GM12872 (cell line): ENCODE measurements around the gene CCL18.

Experiments used
- TF ChIP-seq, protein P1 (sequence below): IDR thresholded peaks from 3 replicates; pipeline ENCODE4 v1.5.1; 2011; ENCODE audit warnings: low read depth, mild to moderate bottlenecking, low read length, moderate library complexity; ENCODE audit not compliant: insufficient read depth

The CCL18 gene

DNA sequence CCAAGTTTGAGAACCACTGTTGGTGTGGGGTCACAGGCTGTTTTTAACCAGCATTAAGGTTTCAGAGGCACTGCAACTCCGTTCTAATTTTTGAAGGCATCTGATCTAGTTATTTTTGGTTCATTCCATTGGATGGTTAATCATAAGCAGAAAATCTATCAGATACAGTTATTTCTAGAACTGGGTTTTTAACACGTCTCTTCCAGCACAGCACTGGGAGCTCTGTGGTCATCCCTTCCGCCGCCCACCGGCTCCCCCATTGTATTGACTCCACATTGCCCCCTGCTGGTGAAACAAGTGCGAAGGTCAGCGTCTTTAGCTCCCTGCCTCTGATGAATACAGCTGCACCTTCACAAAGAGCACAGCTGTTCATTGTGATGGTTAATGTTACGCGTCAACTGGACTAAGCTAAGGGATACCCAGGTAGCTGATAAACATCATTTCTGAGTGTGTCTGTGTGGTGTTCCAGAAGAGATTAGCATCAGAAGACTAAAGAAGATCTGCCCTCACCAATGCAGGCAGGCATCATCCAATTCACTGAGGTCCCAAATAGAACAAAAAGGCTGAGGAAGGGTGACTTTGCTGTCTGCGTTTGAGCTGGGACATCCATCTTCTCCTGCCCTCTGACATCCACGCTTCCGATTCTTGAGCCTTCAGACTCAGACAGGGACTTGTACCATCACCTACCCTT, 8.5 kb downstream of the CCL18 start:
- TF ChIP-seq, protein P1, sequence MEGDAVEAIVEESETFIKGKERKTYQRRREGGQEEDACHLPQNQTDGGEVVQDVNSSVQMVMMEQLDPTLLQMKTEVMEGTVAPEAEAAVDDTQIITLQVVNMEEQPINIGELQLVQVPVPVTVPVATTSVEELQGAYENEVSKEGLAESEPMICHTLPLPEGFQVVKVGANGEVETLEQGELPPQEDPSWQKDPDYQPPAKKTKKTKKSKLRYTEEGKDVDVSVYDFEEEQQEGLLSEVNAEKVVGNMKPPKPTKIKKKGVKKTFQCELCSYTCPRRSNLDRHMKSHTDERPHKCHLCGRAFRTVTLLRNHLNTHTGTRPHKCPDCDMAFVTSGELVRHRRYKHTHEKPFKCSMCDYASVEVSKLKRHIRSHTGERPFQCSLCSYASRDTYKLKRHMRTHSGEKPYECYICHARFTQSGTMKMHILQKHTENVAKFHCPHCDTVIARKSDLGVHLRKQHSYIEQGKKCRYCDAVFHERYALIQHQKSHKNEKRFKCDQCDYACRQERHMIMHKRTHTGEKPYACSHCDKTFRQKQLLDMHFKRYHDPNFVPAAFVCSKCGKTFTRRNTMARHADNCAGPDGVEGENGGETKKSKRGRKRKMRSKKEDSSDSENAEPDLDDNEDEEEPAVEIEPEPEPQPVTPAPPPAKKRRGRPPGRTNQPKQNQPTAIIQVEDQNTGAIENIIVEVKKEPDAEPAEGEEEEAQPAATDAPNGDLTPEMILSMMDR: peak; percentile 86

DNA sequence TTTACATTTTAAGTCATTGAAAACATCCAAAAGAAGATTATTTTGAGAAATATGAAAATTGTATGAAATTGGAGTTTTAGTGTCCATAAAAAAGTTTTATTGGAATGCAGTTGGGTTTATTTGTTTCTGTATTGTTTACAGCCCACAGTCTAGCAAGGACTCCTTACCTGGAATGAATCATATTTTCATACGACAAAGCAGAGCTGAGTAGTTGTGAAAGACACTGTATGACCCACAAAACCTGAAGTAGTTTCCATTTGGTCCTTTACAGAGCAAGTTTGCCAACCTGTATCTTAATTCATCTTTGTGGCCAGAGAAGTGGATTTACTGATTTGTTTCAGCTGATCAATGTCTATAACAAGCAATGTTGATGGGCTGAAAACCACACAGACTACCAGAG, 10.3 kb downstream of the CCL18 start:
- TF ChIP-seq, protein P1: no peak

DNA sequence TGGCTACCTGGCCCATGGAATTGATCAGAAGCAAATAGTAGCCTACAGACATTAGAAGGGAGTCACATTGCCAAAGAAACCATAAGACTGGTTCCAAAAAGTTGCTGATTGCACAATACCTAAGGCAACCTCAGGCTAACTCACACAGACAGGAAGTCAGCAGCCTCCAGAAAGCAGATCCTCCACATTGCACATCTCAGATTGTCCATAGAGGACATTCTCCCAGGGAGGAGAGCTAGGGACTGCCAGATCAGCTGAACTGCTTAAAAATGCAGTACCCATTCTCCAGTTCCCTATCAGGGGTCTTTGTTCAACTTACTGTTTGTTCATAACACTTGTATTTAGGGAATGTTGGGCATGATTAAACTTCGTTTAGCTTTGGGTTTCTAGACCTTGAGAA, 21.7 kb downstream of the CCL18 start:
- TF ChIP-seq, protein P1: no peak

DNA sequence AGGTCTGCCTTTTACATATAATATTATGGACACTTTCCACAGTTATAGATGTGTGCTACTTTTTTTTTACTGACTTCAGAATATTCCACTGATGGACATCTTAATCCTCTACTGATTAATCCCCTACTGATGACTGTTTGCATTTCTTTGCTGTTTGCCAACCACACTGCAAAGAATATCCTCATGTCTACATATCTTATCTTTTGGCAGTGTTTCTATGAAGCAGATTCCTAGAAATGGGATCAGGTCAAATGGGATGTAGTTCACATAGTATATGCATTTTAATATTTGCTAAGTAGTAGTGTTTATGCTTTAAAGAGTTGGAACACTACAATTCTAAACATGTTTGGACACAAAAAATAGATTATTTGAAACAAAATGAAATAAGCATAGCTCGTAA, 22.7 kb downstream of the CCL18 start:
- TF ChIP-seq, protein P1: no peak

DNA sequence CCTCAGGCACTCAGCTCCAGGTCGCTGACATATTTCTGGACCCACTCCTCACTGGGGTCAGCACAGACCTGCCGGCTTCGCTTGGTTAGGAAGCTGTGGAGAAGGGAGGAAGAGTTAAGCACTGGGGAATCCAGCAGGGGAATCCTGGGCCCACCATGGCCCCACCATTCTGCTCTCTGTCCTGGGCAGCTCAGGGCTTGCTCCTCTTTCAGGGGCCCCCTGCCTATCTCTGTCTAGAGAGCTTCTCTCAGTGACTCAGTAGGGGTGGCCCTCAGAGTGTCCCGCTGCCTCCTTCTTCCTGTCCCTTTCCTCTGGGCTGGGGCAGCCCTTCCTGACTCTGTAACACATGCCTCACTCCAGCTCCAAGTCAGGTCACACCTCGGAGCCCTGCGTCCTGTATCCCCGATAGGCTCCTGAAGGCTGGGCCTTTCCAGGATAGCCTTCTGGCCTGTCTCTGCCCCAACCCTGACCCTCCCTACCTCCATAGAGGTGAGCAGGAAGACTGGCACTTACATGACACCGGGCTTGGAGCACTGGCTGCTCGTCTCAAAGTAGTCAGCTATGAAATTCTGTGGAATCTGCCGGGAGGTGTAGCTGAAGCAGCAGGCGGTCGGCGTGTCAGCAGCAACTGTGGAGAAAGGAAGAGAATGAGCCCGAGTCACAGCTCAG, 24.7 kb downstream of the CCL18 start:
- TF ChIP-seq, protein P1: no peak

DNA sequence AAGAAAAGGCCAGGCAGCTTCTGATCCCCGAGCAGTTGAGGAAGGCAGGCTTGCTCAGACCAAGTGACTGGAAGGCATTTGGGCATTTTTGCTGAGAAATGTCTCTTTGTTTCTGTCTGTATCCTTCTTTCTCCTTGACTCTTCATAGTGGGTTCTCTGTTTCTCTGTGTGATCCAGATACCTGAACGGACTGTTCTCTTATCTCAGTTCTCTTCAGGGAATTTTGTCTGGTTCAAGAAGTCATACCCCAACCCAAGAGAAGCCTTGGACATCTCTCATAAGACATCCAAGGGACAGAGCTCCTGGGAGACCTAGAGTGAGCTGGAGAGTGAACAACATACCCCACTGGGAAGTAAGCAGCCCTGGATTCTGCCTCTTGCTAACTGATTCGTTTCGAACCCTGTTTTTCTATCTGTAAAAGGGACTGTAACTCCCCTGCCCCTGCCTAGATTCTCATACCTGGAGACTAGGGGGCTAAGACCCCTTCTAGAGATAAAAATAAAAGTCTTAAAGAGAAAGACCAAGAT, 25.3 kb downstream of the CCL18 start:
- TF ChIP-seq, protein P1: no peak

DNA sequence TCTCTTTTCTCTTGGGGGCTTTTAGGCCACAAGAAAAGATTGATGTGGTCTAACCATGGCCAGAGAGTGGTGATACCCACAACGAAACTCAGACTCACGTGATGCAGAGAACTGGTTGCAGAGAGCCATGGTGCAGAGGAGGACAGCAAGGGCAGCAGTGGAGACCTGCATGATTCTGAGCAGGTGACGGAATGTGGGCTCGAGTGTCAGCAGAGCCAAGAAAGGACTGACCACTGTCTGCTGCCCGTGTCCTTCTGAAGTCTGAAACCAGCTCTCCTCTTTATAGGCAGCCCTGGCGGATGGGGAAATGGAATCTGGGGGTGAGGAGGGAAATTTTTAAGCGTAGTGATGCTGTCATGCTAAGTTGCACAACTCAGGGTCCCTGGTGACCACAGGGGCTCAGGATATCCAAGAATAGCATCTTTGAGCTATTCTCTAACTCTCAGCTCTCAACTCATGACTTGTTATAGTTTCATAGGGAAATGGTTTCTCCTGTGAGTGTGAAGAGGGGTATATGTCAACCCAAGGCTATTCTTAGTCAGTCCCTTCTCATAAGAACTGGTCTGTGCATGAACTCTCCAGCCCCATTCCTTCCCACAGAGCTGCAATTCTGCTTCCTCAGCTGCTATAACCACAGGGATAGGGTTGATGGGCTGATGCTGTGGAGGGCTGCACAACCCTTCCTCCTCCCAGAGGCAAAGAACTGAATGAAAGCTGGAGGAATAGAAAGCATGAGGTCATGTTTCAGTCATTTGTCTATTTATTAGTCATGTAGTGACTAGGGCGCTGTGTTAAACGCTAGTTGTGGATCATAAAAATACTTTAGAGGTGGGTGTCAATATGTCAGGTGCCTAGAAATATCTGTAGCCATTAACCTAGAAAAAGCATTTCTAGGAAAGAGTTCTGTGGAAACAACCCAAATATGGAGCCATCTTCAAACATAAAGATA, 26.1 kb downstream of the CCL18 start, which contains the start of gene CCL3:
TSS of gene CCL3 (minus strand) at position 256 of the 949 bp plus-strand sequence. CDS start at position 171, 85 bp downstream.
- TF ChIP-seq, protein P1: no peak
